HEK293T (cell line): ENCODE data around the gene ANKLE1.

Experiments used
- CTCF ChIA-PET: fragments of 350-600 bp; formaldehyde crosslinking; extraction: SDS; loops from one replicate; lab custom pipeline; 2021; ENCODE audit warnings: antibody characterized with exemption, inconsistent platforms; lab: Yijun Ruan, JAX
- POLR2A ChIA-PET: fragments of 350-600 bp; formaldehyde crosslinking; extraction: SDS; loops from one replicate; lab custom pipeline; 2020; ENCODE audit warnings: antibody characterized with exemption, inconsistent platforms; lab: Yijun Ruan, JAX
- DNase-seq: peaks from one replicate; pipeline ENCODE4 v3.0.0; 2012; ENCODE audit warnings: mixed read lengths; ENCODE audit errors: extremely low spot score
- ARNT ChIP-seq: fragments of 450-650 bp; IDR thresholded peaks from 2 replicates; pipeline ENCODE4 v1.6.1; 2017; ENCODE audit warnings: mild to moderate bottlenecking
- BHLHE40 ChIP-seq: fragments of 450-650 bp; IDR thresholded peaks from 2 replicates; pipeline ENCODE4 v1.6.1; 2016; ENCODE audit warnings: mild to moderate bottlenecking, moderate library complexity, borderline replicate concordance
- ELF4 ChIP-seq: fragments of 450-650 bp; IDR thresholded peaks from 2 replicates; pipeline ENCODE4 v1.6.1; 2017; ENCODE audit warnings: antibody characterized with exemption
- FOXA1 ChIP-seq: fragments of 450-650 bp; IDR thresholded peaks from 2 replicates; pipeline ENCODE4 v1.6.1; 2016; ENCODE audit warnings: mild to moderate bottlenecking
- FOXK2 ChIP-seq: fragments of 450-650 bp; IDR thresholded peaks from 2 replicates; pipeline ENCODE4 v1.6.1; 2016; ENCODE audit warnings: mild to moderate bottlenecking
- FOXM1 ChIP-seq: fragments of 450-650 bp; IDR thresholded peaks from 2 replicates; pipeline ENCODE4 v1.6.1; 2017; ENCODE audit warnings: mild to moderate bottlenecking, borderline replicate concordance
- HDGF ChIP-seq: fragments of 450-650 bp; IDR thresholded peaks from 2 replicates; pipeline ENCODE4 v1.6.1; 2017; ENCODE audit warnings: antibody characterized with exemption, borderline replicate concordance
- L3MBTL2 ChIP-seq: fragments of 450-650 bp; conservative IDR thresholded peaks from 2 replicates; pipeline ENCODE4 v1.6.1; 2016; ENCODE audit warnings: mild to moderate bottlenecking
- LEF1 ChIP-seq: fragments of 450-650 bp; IDR thresholded peaks from 2 replicates; pipeline ENCODE4 v1.6.1; 2017; ENCODE audit warnings: mild to moderate bottlenecking, borderline replicate concordance
- NFRKB ChIP-seq: fragments of 450-650 bp; IDR thresholded peaks from 2 replicates; pipeline ENCODE4 v1.6.1; 2016; ENCODE audit warnings: mild to moderate bottlenecking, moderate library complexity
- PKNOX1 ChIP-seq: fragments of 450-650 bp; IDR thresholded peaks from 2 replicates; pipeline ENCODE4 v1.6.1; 2016
- SP1 ChIP-seq: fragments of 450-650 bp; IDR thresholded peaks from 2 replicates; pipeline ENCODE4 v1.6.1; 2017
- SUZ12 ChIP-seq: fragments of 450-650 bp; IDR thresholded peaks from 2 replicates; pipeline ENCODE4 v1.6.1; 2016; ENCODE audit warnings: mild to moderate bottlenecking
- TARDBP ChIP-seq: fragments of 450-650 bp; IDR thresholded peaks from 2 replicates; pipeline ENCODE4 v1.6.1; 2016
- ZNF384 ChIP-seq: fragments of 450-650 bp; IDR thresholded peaks from 2 replicates; pipeline ENCODE4 v1.6.1; 2016

Gene ANKLE1

GRCh38 chr19:17334414-17335409, 53.0 kb downstream of the ANKLE1 start, which contains the start of gene ANO8:
Gene ANO8, minus strand, starts transcription at chr19:17334855. Its CDS starts 185 bp downstream, at chr19:17334670.
- POLR2A ChIA-PET: interaction anchor here (0.6 to 9.3 kb wide), 5 partner anchors 11 to 42 kb away, joined by 3 to 107 read pairs (median 4); partner anchors contain the start of genes DDA1 and MRPL34
- DNase-seq: peak; percentile 90
- TF ChIP-seq ARNT: peak; percentile 87
- no peak for TF ChIP-seq TARDBP
- TF ChIP-seq FOXM1: peak; percentile 64; the same call in 1 of the 2 replicates
- TF ChIP-seq PKNOX1: peak; percentile 97
- no peak for TF ChIP-seq NFRKB

GRCh38 chr19:17335575-17335974, 53.9 kb downstream of the ANKLE1 start:
- TF ChIP-seq NFRKB (no peak), FOXK2 (no peak), L3MBTL2 (no peak), LEF1 (no peak), TARDBP (no peak), SP1 (no peak), ARNT (no peak), HDGF (no peak), ZNF384 (no peak), FOXA1 (no peak), PKNOX1 (no peak), BHLHE40 (no peak), SUZ12 (no peak), ELF4 (no peak)
- CTCF ChIA-PET: interaction anchor here (0.5 to 1.3 kb wide), 5 partner anchors 10 to 54 kb away, joined by 3 to 6 read pairs (median 4); no protein-coding TSS in a partner anchor
- POLR2A ChIA-PET: interaction anchor here (0.6 to 9.3 kb wide), 4 partner anchors 10 to 720 kb away, joined by 3 to 107 read pairs (median 5); partner anchors contain the start of genes DDA1 and MRPL34
- DNase-seq: no peak

More at GRCh38 chr19:17334414-17335409, 53.0 kb downstream of the ANKLE1 start, which contains the start of gene ANO8:
- CTCF ChIA-PET: interaction anchor here (0.5 to 1.5 kb wide), 5 partner anchors 16 to 73 kb away, joined by 3 to 6 read pairs (median 4); partner anchors contain the start of gene CCDC194
